Astrocyte (in vitro differentiated cells and primary cell): ENCODE results near the gene TBC1D8.

ENCODE experiments used
- CTCF ChIP-seq: IDR thresholded peaks from 2 replicates; pipeline ENCODE4 v1.5.1; 2011; ENCODE audit warnings: low read depth, mild to moderate bottlenecking, inconsistent platforms, low read length, moderate library complexity; ENCODE audit not compliant: insufficient read depth
- EZH2 ChIP-seq: IDR thresholded peaks from 2 replicates; pipeline ENCODE4 v1.6.1; 2012; ENCODE audit warnings: mild to moderate bottlenecking, low read length, inconsistent platforms; ENCODE audit not compliant: insufficient read depth

GRCh38 chr2:101185656-101186055 is 34.5 kb upstream of the TBC1D8 start:
- TF ChIP-seq CTCF (no peak), EZH2 (no peak)
